CMK (cell line): ENCODE results near the gene LGALS14.
"Not testable (repeated sequence)": the region's sequence is repeated elsewhere in the genome, so short reads cannot be mapped to it uniquely, and the experiment has no call there.

Source experiments
- DNase-seq: peaks from one replicate; pipeline ENCODE4 v3.0.0-alpha.2; 2010; ENCODE audit warnings: low read depth

The LGALS14 gene, protein sequence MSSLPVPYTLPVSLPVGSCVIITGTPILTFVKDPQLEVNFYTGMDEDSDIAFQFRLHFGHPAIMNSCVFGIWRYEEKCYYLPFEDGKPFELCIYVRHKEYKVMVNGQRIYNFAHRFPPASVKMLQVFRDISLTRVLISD

DNA sequence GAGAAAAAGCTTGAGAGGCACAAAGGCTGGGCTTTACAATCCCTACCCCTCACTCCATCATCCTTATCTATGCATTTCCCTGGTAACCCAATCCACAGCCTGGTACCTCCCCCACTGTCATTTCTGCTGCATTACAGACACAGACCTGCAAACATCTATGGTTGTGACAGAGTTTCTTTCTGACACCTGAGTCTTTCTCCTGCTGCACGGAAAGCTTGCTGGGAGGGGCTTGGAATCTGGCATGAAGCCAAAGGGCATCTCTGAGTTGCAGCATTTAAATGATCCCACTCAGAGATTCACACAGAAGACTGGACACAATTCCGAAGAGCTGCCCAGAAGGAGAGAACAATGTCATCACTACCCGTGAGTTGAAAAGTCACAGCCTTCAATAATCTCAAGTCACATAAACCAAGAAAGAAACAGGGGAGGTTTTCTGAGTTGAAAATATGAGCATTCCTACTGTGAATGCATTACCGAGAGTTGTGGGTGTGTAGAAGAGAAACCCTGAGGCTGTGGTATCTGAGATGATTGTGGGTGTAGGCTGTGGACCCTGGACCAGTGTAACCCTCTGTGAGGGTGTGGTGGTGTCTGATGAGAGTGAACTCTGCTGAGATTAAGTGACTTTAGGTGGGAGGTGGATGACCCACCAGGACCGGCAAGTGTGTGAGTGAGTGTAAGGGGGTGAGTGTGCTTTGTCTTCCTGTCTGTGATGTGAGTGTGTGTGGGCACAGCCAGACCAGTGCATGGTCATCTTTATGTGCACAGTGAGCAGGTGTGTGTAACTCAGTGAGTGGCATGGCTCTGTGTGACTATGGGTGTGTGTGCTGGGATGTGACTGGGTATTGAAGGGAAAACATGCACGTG, at the start of gene LGALS14:
Gene LGALS14 (plus strand): TSS at position 301 of the 864 bp plus-strand sequence. CDS start 48 bp downstream, at position 349.
- DNase-seq: no peak

DNA sequence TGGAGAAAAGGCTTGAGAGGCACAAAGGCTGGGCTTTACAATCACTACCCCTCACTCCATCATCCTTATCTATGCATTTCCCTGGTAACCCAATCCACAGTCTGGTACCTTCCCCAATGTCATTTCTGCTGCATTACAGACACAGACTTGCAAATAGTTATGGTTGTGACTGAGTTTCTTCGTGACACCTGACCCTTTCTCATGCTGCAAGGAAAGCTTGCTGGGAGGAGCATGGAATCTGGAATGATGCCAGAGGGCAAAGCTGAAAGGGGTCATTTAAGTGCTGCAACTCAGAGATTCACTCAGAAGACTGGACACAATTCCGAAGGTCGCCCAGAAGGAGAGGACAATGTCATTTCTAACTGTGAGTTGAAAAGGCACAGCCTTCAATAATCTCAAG, 48.7 kb upstream of the LGALS14 start, which contains the start of gene LGALS16:
Gene LGALS16 (plus strand): TSS at position 301 of the 400 bp plus-strand sequence. CDS start 49 bp downstream, at position 350.
- no peak for DNase-seq

DNA sequence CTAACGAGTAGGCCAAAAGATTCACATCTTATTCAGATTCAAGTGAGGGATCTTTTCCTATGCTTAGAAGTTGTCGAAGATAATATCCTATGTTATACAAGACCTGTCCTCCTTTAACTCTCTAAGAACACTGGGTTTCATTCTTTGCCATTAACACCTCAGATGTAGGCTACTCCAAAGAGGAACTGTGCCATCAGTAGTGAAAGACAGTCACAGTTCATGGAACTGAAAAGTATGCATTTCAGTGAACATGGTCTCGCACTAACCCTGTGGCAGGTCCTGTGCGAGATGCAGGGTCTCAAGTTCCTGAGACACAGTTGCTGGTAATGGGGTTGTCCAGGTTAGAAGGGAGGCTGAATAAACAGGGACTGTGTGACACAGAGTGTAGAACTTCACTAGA, 44.5 kb upstream of the LGALS14 start:
- DNase-seq: no peak

DNA sequence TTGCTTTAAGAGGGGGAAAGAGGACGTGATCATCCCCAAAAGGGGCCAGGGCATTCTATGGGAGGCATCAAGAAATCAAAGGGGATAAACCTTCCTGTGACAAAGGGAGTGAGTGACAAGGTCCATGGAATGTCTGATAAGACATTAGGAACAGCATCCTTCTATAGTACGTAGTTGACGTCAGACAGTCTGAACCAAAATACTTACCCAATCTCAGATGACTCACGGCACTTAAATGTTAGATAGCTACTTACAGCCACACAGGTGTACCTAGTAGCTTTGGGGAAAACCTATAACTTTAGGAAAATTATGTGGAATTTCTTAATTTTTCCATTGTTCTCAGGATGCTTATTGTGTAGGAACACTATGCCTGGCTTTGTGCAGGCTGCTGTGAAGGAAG, 43.6 kb upstream of the LGALS14 start:
- DNase-seq: no peak

DNA sequence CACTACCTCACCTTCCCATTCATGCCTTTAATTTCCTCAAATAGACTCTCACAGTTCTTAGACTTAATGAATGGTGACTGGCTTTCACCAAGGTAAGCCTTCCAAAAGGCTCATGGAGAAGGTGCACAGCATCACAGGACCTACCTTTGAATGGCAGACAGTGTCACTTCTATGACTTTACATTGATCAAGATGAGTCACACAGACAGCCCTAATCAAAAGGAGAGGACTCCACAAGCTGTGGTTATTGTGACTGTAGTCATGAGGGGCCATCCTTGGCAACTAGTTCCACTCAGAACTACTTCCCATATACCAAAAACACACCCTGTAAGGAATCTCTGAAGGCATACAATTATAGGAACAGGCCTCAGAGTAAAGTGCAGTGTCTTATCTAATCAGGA, 42.7 kb upstream of the LGALS14 start:
- DNase-seq: no peak

DNA sequence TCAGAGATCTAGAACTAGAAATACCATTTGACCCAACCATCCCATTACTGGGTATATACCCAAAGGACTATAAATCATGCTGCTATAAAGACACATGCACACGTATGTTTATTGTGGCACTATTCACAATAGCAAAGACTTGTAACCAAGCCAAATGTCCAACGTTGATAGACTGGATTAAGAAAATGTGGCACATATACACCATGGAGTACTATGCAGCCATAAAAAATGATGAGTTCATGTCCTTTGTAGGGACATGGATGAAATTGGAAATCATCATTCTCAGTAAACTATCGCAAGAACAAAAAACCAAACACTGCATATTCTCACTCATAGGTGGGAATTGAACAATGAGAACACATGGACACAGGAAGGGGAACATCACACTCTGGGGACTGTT, 34.4 kb upstream of the LGALS14 start:
- DNase-seq: not testable (repeated sequence)

DNA sequence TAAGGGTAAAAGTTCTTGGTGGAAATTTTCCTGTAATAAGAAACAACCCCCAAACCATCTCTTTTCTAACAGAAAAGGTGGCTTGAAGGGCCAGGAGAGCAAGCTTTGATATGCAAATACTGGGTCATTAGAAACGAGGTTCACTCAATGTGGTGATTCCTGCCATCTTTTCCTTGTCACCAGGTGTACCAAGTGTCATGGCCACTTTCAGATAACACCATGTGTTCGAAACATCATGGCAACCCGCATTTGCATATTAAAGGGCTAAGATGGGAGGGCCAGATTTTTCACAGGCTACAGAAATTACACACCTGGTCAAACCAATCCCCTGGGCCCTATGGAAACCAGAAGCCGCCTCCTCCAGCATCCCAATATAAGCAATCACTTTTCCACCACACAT, 33.3 kb upstream of the LGALS14 start:
- DNase-seq: no peak

DNA sequence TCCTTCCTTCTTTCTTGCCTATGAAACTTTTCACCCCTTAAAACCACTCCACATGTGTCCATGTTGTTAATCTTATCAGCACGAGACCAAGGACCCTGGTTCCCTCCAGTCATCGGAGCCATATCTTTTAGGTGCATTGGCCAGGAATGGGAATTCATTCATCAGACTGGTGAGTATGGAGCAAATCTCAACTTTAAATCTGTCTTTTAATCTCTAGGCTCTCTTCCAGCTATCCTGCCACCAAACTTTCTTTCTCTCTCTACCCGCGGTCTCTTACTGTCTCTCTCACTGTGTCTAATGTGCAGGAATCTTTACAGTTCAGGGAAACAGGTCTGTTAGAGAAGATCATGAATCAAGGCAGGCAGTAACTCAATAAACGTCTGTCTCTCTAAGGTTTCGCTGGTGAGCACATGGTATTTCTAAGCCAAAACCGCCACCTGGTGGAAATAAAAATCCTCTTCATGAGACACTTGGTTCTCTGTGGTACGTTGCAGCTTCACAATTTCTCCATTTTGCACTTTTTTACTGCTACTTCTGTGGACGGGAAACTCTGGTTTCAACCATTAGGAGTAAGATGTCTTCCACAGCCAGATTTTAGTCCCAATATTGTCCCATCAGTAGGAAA, 32.4 kb upstream of the LGALS14 start:
- DNase-seq: peak; percentile 2

DNA sequence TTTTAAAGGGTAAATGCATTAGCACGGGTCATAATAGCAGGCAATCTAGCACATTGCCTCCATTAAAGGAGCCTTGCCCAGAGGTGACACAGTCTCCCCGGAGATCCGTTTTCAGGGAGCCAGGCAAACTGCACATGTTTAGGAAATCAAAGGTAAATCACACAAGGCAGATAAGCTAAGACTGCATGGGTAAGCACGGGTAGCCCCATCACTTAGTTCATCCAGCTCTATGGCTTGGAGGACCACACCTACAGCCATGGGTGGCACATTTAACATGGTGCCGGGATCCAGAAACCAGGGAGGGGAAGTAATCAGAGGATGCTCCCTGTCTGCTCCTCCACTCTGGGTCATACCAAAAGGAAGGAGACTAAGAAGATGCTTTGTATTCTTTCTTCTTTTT, 31.8 kb upstream of the LGALS14 start:
- no peak for DNase-seq

DNA sequence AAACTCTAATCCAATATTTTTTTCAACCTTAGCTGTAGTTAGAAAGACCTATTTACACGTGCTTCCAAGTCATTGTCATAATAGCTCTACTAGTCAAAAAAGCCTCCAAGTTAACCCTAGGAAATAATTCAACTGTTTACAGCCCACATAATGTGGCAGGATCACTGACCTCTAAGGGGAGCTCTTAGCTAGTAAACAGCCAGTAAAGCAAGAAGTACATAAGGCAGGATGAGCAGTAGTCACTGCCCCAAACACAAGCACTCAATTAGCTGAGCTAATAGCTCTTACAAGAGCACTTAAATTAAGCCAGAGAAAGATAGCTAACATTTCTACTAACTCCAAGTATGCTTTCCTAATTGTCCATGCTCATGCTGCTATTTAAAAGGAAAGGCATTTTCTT, 30.4 kb upstream of the LGALS14 start:
- DNase-seq: not testable (repeated sequence)

DNA sequence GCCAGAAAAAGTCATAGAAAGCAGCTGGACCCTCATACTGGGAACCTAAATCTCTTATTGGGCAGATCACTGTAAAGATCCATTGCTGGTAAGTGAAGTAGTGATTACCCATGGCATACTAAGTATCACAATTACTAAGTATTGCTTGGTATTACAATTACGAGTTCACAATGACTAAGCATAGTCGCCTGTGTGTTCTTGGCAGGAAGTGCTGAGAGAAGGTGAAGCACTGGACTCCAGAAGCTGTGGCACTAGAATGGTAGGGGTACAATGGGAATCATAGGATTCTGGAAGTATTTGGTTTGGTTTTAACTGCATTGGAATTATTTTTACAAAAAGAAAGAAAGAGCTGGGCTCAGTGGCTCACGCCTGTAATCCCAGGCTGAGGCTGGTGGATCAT, 28.3 kb upstream of the LGALS14 start:
- no peak for DNase-seq

DNA sequence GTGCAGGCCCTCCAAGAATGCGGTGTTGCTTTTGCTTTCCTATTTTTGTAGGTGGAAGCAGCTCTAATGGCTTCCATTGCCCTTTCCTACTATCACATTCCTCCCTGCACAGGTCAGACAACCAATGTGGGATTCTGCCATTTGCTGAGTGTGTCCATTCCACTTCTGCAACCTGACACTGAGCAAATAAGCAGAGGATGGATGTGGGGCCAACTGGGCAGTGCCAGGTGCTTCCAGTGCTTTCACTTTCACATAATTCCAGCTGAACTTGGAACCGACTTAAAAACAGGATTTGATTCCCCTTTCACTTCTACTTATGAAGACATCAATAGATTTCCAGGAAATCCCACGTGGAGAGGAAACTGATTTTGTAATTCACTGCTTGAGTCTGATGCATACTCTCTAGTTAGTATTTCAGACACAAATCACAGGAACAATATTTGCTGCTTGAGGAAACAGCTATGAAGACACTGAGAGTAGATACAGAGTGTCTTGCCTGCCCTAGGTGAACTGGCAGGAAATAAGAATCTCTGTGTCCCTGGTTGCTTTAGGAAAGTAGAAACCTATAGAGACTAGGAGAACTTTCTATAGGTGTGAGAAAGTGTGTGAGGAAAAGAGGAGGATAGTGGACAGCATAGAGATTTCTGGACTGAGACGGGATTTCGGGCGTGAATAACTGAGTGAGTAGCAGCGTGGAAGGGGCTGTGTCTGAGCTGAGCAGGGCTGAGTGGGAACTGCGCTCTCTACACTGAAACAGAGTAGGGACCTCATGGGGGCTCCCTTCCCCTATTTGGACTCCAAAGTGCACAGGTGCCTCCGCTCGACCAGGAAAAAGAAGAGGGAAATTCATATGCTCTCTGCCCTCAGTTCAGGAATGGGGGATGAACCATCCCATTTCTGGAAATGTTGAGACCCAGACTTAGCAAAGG, 26.1 kb upstream of the LGALS14 start:
- DNase-seq: no peak

DNA sequence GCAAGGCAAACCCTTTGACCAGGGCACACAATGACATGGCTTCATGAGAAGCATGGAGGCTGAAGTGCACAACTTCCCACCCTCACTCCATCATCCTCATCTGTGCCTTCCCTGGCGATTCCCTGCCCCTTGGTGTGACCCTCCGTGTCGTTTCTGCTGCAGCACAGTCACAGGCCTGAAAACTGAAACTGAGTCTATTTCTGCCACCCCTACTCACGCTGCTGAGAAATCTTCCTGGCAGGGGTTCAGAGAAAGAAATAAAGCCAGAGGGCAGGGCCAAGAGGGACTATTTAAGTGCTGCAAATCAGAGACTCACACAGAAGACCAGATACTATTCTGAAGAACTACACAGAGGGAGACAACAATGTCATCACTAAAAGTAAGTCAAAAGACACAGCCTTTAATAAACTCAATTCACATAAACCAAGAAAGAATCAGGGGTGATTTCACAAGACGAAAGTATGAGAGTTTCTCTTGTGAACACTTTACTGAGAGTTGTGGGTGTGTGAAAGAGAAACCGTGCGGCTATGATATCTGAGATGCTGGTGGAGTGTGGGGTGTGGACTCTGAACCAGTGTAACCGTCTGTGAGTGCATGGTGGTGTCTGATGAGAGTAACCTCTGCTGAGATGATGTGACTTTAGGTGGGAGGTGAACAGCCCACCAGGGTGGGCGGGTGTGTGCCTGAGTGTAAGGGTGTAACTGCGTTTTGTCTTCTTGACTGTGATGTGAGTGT, 25.1 kb upstream of the LGALS14 start:
- DNase-seq: no peak

DNA sequence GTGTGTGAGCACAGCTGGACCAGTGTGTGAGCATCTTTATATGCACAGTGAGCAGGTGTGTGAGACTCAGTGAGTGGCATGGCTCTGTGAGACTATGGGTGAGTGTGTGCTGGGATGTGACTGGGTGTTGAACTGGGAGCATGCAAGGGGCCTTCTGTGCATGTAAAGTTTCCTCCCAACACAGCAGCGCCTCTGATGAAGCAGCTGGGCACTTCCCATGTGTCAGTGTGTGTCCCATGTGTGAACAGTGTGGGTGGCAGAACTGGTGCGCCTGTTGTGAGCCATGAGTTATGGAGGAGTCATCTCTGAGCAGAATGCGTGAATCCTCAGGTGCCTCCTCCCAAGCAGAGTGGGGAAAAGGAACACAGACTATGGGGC, 24.5 kb upstream of the LGALS14 start:
- DNase-seq: no peak

DNA sequence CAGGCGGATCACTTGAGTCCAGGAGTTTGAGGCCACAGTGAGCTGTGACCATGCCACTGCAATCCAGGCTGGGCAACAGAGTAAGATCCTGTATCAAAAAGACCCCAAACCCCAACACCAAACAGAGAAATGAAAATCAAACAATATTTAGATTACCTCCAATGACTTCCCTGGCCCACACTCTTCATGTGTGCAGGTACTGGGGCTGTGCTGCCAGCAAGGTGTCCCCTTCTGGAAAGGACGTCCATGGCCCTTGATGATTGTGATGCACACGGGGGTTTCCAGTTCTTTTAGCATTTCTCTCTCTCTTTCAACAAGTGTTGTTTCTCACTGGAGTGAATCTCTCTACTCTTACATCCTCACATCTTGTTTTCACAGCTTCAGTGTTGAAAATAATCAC, 23.7 kb upstream of the LGALS14 start:
- no peak for DNase-seq

DNA sequence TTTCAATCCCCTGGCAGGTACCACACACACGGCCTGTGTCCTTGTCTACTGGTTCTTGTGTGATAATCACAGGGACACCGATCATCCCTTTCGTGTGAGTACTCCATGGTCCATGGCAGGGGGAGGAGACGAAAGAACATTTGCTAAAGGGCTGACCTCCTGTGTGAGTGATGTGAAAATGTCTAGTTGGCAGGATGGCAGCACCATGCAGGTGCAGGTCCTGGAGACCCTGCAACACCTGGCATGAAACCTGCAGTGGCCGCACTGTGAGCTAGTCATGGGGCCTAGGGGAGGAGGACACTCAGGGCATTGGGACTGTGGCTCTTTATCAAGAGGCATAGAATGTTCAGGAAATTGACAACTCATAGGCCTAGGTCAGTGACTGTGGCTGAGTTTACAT, 22.9 kb upstream of the LGALS14 start:
- no peak for DNase-seq

DNA sequence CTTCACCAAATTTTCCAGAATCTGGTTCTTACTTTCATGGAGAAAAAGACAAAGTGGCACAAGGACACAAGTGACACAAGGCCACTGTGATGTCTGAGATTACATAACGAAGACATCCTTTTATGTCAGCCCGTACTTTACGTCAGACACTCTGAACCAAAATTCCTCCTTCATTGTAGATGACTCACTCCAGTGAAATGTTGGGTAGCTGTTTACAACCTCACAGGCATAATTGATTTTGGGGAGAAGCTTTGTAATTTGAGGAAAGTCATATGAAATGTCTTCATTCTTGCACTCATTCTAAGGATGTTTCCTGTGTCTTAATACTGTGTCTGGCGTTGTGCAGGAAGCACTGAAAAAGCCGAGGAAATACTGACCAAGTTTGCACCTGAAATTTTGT, 20.0 kb upstream of the LGALS14 start:
- DNase-seq: no peak

DNA sequence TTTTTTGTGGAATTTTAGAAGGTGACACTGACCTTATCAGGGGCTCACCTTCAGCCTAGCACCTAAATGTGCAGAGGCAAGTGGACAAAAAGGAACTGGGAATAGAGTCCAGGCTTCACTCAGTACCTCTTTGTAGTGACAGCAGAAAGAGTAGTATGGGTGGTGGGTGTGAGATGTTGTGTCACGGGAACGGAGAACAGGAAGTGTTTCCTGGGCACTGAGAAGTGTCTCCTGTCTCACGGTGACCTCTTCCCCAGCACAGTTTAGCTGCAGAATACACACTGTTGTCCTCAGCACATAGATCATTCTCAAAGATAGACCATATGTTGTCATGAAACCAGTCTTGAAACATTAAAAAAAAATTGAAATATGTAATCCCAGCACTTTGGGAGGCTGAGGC, 17.5 kb upstream of the LGALS14 start:
- no peak for DNase-seq

DNA sequence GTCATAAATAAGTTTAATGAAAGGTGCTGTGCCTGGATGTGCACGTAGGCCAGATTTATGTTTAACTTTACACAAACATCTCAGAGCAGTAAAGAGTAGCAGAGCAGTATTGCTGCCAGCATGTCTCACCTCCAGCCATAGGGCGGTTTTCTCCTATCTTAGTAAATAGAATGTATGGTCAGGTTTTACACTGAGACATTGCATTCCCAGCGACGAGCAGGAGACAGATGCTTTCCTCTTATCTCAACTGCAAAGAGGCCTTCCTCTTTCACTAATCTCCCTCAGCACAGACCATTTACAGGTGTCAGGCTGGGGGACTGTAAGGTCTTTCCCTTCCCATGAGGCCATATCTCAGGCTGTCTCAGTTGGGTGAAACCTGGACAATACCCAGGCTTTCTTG, 15.6 kb upstream of the LGALS14 start:
- DNase-seq: not testable (repeated sequence)

DNA sequence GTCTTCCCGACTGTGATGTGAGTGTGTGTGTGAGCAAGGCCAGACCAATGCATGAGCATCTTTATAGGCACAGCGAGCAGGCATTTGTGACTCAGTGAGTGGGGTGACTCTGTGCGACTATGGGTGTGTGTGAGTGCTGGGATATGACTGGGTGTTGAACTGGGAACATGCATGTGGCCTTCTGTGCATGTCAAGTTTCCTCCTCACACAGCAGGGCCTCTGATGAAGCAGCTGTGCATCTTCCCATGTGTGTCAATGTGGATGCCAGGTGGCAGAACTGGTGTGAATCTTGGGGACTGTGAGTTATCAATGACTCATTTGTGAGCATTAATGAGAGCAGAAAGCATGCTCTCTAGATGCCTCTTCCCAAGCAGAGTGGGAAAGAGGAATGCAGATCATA, 12.1 kb upstream of the LGALS14 start:
- no peak for DNase-seq

DNA sequence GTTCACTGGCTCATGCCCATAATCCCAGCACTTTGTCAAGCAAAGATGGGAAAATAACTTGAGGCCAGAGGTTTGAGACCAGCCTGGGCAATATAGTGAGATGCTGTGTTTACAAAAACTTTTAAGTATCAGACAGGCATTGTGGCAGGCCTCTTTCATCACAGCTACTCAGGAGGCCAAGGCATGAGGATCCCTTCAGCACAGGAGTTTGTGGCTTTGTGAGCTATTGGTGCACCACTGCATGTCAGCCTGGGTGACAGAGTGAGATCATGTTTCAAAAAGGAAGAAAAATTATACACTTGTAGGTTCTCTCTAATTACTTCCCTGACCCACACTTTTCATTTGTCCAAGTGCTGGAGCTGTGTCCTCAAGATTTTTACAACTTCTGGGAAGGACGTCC, 11.5 kb upstream of the LGALS14 start:
- no peak for DNase-seq
